HG03060 (cell line): ENCODE measurements around the gene C11orf42.

Source experiments
- ATAC-seq: cut with Tn5 transposase; IDR thresholded peaks from one replicate; pipeline ENCODE4 v1.9.1; 2021; ENCODE audit warnings: low read depth, moderate number of reproducible peaks; ENCODE audit not compliant: unreplicated experiment

C11orf42 gene

DNA sequence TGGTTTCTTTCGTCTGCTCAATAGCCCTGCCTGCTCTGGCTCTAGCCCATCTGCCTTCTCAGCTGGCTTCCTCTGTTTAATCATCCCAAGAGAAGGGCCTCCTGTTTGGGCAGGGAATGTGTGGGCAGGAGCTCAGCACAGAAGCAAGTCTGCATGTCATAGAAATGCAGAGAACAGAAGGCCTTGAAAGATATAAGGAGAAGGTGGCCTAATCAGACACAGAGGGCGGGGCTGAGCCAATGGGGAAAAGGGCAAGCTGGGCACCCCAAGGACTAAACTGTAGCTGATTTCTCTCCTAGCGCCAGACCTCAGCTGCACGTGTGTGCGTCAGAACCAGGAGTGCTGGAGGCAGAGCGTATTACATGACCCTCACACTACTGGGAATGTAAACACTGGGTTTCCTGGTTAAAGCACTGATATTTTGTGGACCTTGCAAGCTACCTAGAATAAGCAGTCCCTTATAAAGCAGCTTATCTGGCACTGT is 46.7 kb downstream of the C11orf42 start:
- ATAC-seq = no peak

DNA sequence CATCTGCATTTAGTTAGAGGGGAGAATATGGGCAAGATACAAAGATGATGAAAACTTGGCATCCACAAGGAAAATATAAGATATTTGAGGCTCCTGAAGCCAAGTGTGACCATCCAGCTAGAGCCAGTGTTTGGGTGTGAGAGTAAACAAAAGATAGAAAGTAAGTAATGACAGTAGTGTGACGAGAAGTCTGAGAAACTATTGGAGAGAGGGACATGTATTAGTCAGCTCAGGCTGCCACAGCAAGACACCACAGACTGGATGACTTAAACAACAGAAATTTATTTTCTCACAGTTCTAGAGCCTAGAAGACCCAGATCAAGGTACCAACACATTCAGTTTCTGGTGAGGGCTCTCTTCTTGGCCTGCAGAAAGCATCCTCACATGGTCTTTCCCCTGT is 47.8 kb downstream of the C11orf42 start:
- ATAC-seq = peak; percentile 54

DNA sequence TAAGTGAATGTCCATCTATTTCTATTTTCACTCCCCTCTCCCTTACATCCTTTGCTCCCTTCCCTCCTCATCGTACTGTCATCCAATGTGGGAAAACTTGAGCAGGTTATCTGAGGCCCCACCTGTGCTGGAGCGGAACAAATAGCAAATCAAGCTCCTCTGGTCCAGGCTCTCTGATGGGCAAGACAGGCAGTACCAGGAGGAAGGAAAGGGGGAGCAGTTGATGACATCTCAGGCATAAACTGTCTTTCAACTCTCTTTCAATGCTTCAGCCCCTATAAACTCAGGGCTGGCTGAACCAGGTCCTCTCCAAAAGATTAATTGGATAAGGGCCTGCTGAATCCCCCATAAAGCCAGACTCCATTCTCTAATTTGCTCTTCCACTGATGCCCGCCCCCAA is 52.8 kb downstream of the C11orf42 start:
- ATAC-seq = no peak

- ATAC-seq = no peak
Observed at GRCh38 chr11:6258571-6259081, 53.3 kb downstream of the C11orf42 start.

DNA sequence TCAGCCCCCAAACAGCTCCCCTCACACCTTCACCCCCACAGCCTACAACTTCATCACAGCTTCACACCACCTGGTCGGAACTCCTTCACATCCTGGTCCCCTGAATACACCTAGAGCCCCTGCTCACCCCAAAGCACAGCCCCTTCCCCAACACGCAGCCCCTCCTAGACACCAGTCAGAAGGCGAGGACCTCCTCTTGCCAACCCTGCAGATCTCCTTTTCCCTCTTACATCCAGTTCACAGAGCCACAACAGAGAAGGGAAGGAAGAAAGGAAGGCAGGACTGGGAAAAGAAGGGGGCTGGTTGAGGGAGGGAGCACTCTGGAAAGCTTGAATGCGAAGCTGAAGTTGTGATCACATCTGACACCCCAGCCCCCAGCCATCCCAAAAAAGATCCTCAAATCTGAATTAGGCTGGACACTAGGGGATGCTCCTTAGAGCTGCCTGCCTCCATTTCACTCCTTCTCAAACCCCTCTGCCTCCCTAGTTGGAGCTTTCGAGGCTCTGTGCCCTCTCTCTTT is 54.9 kb downstream of the C11orf42 start:
- no peak for ATAC-seq
